HepG2 (cell line): ENCODE measurements around the gene DUSP9. TPM values are rescaled to one million over a fixed set of nuclear protein-coding genes. Genes with fewer than 3 reads are reported as not detected.
A peak's percentile ranks its signal among the peaks of the same experiment; 100 is the strongest.

Experiments
- ETV5 ChIP-seq: IDR thresholded peaks from 2 replicates; pipeline ENCODE4 v1.6.1; 2018; ENCODE audit warnings: missing biosample characterization, missing genetic modification reagents, inconsistent platforms, borderline replicate concordance
- HOMEZ ChIP-seq: IDR thresholded peaks from 2 replicates; pipeline ENCODE4 v1.6.1; 2016; ENCODE audit warnings: low read depth
- HOXD1 ChIP-seq: sonication (generic); formaldehyde crosslinking; IDR thresholded peaks from 2 replicates; pipeline ENCODE4 v1.5.0; 2020; ENCODE audit warnings: missing genetic modification reagents
- MEIS2 ChIP-seq: sonication (generic); formaldehyde crosslinking; IDR thresholded peaks from 2 replicates; pipeline ENCODE4 v1.9.0; 2021; ENCODE audit warnings: mild to moderate bottlenecking, missing genetic modification reagents
- MTA1 ChIP-seq: sonication (generic); formaldehyde crosslinking; IDR thresholded peaks from 2 replicates; pipeline ENCODE4 v1.4.0; 2020; ENCODE audit warnings: missing genetic modification reagents, mild to moderate bottlenecking, borderline replicate concordance
- NR2F6 ChIP-seq, 2 experiments: IDR thresholded peaks; 2 replicates each; pipeline ENCODE4 v1.6.1; 2016; ENCODE audit warnings: antibody characterized with exemption in 1 of 2, mild to moderate bottlenecking in 1 of 2
- PATZ1 ChIP-seq: sonication (generic); formaldehyde crosslinking; IDR thresholded peaks from 2 replicates; pipeline ENCODE4 v1.4.0; 2020; ENCODE audit warnings: missing genetic modification reagents
- POLR2G ChIP-seq: fragments of 200-400 bp; formaldehyde crosslinking; IDR thresholded peaks from 2 replicates; pipeline ENCODE4 v1.6.1; 2018; ENCODE audit warnings: mild to moderate bottlenecking, low read depth, low read length, moderate library complexity
- RBM22 ChIP-seq: fragments of 200-400 bp; formaldehyde crosslinking; optimal IDR thresholded peaks from 2 replicates; pipeline ENCODE3; 2017; ENCODE audit warnings: mild to moderate bottlenecking, low read length, moderate library complexity
- SOX13 ChIP-seq, 3 experiments: fragments of 450-650 bp in 1 of 3; sonication (generic) in 1 of 3; formaldehyde crosslinking in 1 of 3; IDR thresholded peaks in 2 of 3; conservative IDR thresholded peaks in 1 of 3; 2 replicates each; pipeline versions ENCODE4 v1.5.0 to v1.6.1; 2016 to 2020; ENCODE audit warnings: antibody characterized with exemption in 1 of 3, mild to moderate bottlenecking in 1 of 3, missing compliant biosample characterization in 1 of 3, missing genetic modification reagents in 1 of 3, moderate library complexity in 1 of 3
- STAT5B ChIP-seq: sonication (generic); formaldehyde crosslinking; IDR thresholded peaks from 2 replicates; pipeline ENCODE4 v1.4.0; 2020; ENCODE audit warnings: missing genetic modification reagents
- TCF7 ChIP-seq: sonication (generic); IDR thresholded peaks from 2 replicates; pipeline ENCODE4 v1.6.1; 2016; ENCODE audit warnings: antibody characterized with exemption, low read depth
- TRIM24 ChIP-seq: sonication (generic); formaldehyde crosslinking; IDR thresholded peaks from 2 replicates; pipeline ENCODE4 v1.8.0; 2022; ENCODE audit warnings: mild to moderate bottlenecking, missing genetic modification reagents
- ZFP36 ChIP-seq: fragments of 150-350 bp; IDR thresholded peaks from 2 replicates; pipeline ENCODE4 v1.6.1; 2018; ENCODE audit warnings: borderline replicate concordance, low read length, low read depth; ENCODE audit not compliant: partially characterized antibody
- ZNF296 ChIP-seq: sonication (generic); formaldehyde crosslinking; conservative IDR thresholded peaks from 2 replicates; pipeline ENCODE4 v1.5.0; 2020; ENCODE audit warnings: mild to moderate bottlenecking, missing genetic modification reagents
- ZNF766 ChIP-seq: sonication (generic); formaldehyde crosslinking; IDR thresholded peaks from 2 replicates; pipeline ENCODE4 v1.5.0; 2020; ENCODE audit warnings: missing genetic modification reagents, borderline replicate concordance
- ZNF777 ChIP-seq: sonication (generic); formaldehyde crosslinking; IDR thresholded peaks from 2 replicates; pipeline ENCODE4 v1.4.0; 2020; ENCODE audit warnings: missing genetic modification reagents
- ZSCAN25 ChIP-seq: sonication (generic); formaldehyde crosslinking; IDR thresholded peaks from 2 replicates; pipeline ENCODE4 v1.8.0; 2022; ENCODE audit warnings: mild to moderate bottlenecking, missing genetic modification reagents
- polyA plus RNA-seq, 8 experiments: library from polyadenylated mRNA; depleted of rRNA in 3 of 8; stranded (reverse) in 7 of 8; unstranded in 1 of 8; fragments of >200 nt; fragmentation: Illumina TruSeq in 4 of 8; extraction: Trizol in 4 of 8; gene quantifications; 2 replicates each; pipeline versions ENCODE4 v1.2.1 to v1.2.3, GENCODE V29; 2011 to 2016; ENCODE audit warnings: low read depth in 4 of 8, missing spikeins in 1 of 8, mixed read lengths in 1 of 8; ENCODE audit not compliant: insufficient read depth in 1 of 8
- total RNA-seq, 5 experiments: library from RNA; depleted of rRNA; stranded (reverse); fragments of >200 nt; fragmentation: Illumina TruSeq; extraction: Trizol; gene quantifications; 2 replicates each; pipeline ENCODE4 v1.2.3, GENCODE V29; 2016; ENCODE audit warnings: low read depth in 1 of 5
- TF ChIP-seq, protein P1 (sequence below): IDR thresholded peaks from 2 replicates; pipeline ENCODE4 v1.4.0; 2020; ENCODE audit warnings: mild to moderate bottlenecking, missing genetic modification reagents

Gene DUSP9
- total and polyA plus RNA-seq, 2 of the 13 experiments (the other 11 are each of a cell fraction or from before 2014, with no cell fraction given), result 235 to 435 TPM

GRCh38 chrX:153622661-153623309 is 24.2 kb upstream of the DUSP9 start (continued):
- TF ChIP-seq, protein P1, sequence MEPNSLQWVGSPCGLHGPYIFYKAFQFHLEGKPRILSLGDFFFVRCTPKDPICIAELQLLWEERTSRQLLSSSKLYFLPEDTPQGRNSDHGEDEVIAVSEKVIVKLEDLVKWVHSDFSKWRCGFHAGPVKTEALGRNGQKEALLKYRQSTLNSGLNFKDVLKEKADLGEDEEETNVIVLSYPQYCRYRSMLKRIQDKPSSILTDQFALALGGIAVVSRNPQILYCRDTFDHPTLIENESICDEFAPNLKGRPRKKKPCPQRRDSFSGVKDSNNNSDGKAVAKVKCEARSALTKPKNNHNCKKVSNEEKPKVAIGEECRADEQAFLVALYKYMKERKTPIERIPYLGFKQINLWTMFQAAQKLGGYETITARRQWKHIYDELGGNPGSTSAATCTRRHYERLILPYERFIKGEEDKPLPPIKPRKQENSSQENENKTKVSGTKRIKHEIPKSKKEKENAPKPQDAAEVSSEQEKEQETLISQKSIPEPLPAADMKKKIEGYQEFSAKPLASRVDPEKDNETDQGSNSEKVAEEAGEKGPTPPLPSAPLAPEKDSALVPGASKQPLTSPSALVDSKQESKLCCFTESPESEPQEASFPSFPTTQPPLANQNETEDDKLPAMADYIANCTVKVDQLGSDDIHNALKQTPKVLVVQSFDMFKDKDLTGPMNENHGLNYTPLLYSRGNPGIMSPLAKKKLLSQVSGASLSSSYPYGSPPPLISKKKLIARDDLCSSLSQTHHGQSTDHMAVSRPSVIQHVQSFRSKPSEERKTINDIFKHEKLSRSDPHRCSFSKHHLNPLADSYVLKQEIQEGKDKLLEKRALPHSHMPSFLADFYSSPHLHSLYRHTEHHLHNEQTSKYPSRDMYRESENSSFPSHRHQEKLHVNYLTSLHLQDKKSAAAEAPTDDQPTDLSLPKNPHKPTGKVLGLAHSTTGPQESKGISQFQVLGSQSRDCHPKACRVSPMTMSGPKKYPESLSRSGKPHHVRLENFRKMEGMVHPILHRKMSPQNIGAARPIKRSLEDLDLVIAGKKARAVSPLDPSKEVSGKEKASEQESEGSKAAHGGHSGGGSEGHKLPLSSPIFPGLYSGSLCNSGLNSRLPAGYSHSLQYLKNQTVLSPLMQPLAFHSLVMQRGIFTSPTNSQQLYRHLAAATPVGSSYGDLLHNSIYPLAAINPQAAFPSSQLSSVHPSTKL (CRISPR knock-in tag), result peak; percentile 16; the same call in 1 of the 2 replicates
- TF ChIP-seq TRIM24 (CRISPR knock-in tag) (no peak), ZNF777 (CRISPR knock-in tag) (no peak), TCF7 (0 out of 2 replicates have a peak, but pooled peaks have one; percentile 3), MTA1 (no peak), POLR2G (peak; percentile 5), RBM22 (peak; percentile 19), ETV5 (CRISPR knock-in tag) (no peak), MEIS2 (CRISPR knock-in tag) (no peak), NR2F6 (IDR thresholded peaks at IDR 0.05) (no peak), NR2F6 (CRISPR knock-in tag; IDR thresholded peaks at IDR 0.05) (no peak), PATZ1 (peak; percentile 8; the same call in 1 of the 2 replicates), SOX13 (IDR thresholded peaks at IDR 0.05) (0 out of 2 replicates have a peak, but pooled peaks have one; percentile 15), SOX13 (CRISPR knock-in tag; conservative IDR thresholded peaks at IDR 0.05 in 1 of 2, IDR thresholded peaks at IDR 0.05 in 1 of 2) (no peak), STAT5B (no peak), ZNF296 (CRISPR knock-in tag) (no peak), ZNF766 (no peak), ZSCAN25 (CRISPR knock-in tag) (peak; percentile 74), ZFP36 (no peak), HOMEZ (CRISPR knock-in tag) (no peak), HOXD1 (CRISPR knock-in tag) (no peak)
